Stimulated activated CD4-positive, alpha-beta T cell treated with anti-CD3 and anti-CD28 coated beads, TNF-alpha, amount 100 ng/mL, for 1 hour (primary cell): Measurements from ENCODE around the gene SNORC.

Experiments
- DNase-seq, 3 donors: peaks; one replicate each; pipeline ENCODE4 v3.0.0-alpha.2; 2020; ENCODE audit warnings: low read depth in 3 of 3, low spot score in 1 of 3

Gene SNORC

GRCh38 chr2:232925153-232925820 lies 55.2 kb downstream of the SNORC start:
- DNase-seq, result no peak

- DNase-seq, result no peak
Measured at GRCh38 chr2:232925821-232926156, 55.7 kb downstream of the SNORC start.

DNA sequence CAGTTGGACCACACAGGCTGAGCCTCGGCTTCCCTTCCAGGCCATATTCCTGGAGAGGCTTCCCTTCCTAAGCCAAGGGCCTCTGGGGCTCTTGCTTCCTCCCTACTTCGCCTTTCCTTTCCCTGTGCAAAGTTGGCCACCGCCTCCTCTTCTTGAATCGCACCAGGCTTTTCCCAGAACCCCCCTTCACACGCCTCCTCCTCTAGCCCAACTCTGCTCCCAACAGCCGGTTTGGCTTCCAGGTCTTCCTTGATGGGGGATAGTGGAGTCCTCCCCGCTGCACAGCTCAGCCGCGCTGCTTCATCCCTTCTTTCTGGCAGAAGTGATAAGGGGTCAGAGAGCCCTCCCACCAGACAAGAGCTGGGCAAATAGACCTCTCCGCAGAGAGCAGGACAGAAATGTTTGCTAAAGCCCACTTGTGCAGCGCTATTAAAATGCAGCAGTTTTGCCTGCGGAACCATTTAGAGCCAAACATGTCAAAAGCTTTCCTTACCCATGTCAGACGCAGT lies 56.4 kb downstream of the SNORC start:
- DNase-seq, result no peak

DNA sequence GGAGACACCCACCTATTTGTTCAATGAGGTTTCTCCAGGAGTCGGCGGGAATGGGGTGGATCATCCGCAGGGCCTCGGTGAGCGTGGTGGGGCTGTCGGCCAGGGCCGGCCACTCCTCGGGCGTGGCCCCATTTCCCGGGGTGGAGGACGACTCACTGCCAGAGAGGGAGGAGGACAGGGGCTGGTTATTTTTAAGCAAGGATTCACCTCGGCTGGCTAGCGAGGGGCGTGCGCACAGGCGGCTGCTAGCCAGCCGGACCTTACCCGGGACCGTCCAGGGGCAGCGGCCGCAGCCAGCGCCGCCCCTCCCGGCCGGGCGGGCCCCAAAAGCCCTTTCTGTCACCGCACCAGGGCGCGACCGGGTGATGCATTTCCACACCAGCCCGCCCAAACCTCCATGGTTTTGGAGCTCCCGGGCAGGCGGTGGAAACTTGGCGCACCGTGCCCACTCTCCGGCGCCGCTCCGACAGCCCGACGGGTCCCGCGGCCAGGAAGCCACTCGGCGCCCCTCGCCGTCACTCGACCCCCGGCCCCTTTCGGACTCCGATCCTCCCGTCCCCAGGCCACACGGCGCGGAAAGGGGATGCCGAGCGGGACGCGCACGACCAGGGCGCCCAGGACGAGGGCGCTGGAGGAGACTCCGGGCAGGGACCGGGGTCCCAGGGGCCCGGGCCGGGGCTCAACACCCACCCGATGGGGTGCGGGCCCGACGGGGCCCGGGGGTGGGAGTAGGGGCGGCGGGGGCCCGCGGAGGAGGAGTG lies 57.1 kb downstream of the SNORC start:
- no peak for DNase-seq

- no peak for DNase-seq
Measured at GRCh38 chr2:232927793-232928550, 57.9 kb downstream of the SNORC start.
